GM12873 (cell line): Measurements from ENCODE around the gene REV3L.

ENCODE experiments used
- CTCF ChIP-seq: IDR thresholded peaks from 2 replicates; pipeline ENCODE4 v1.5.1; 2012; ENCODE audit warnings: low read depth, mild to moderate bottlenecking, moderate library complexity, low read length, control low read depth; ENCODE audit not compliant: insufficient read depth; ENCODE audit errors: missing control alignments

The REV3L gene

GRCh38 chr6:111407686-111408085, 75.3 kb downstream of the REV3L start:
- no peak for TF ChIP-seq CTCF

- TF ChIP-seq CTCF: no peak
Measured at GRCh38 chr6:111406200-111406721, 76.8 kb downstream of the REV3L start.

- no peak for TF ChIP-seq CTCF
Measured at GRCh38 chr6:111403388-111403787, 79.6 kb downstream of the REV3L start.

GRCh38 chr6:111399626-111400025, 83.4 kb downstream of the REV3L start:
- no peak for TF ChIP-seq CTCF

GRCh38 chr6:111388681-111389080, 94.3 kb downstream of the REV3L start:
- no peak for TF ChIP-seq CTCF

- TF ChIP-seq CTCF: no peak
Measured at GRCh38 chr6:111382476-111383294, 100.3 kb downstream of the REV3L start.

GRCh38 chr6:111381728-111382127, 101.3 kb downstream of the REV3L start:
- TF ChIP-seq CTCF: no peak
